ENCODE data around the gene CASK.
"Not testable (repeated sequence)": the region's sequence is repeated elsewhere in the genome, so short reads cannot be mapped to it uniquely, and the experiment has no call there.

CASK gene

GRCh38 chrX:41692162-41692749 lies 231.1 kb downstream of the CASK start:
- no peak for DNase-seq (ENCODE audit: low read depth)

- DNase-seq (ENCODE audit: low read depth): no peak
Measured at GRCh38 chrX:41689711-41690110, 233.6 kb downstream of the CASK start.

- DNase-seq (ENCODE audit: low read depth): no peak
Measured at GRCh38 chrX:41688835-41689234, 234.5 kb downstream of the CASK start, which contains the start of gene GPR34. Gene GPR34, plus strand, starts transcription at chrX:41688973. Its CDS starts 6,661 bp downstream, at chrX:41695634.

GRCh38 chrX:41688156-41688555 lies 235.2 kb downstream of the CASK start:
- DNase-seq (ENCODE audit: low read depth): no peak

- no peak for DNase-seq (ENCODE audit: low read depth)
Measured at GRCh38 chrX:41686788-41687187, 236.6 kb downstream of the CASK start.

- no peak for DNase-seq (ENCODE audit: low read depth)
Measured at GRCh38 chrX:41684940-41685339, 238.4 kb downstream of the CASK start.

GRCh38 chrX:41684138-41684537 lies 239.2 kb downstream of the CASK start:
- DNase-seq (ENCODE audit: low read depth): no peak

- DNase-seq (ENCODE audit: low read depth): no peak
Measured at GRCh38 chrX:41677183-41678060, 245.9 kb downstream of the CASK start.

GRCh38 chrX:41676361-41676760 lies 247.0 kb downstream of the CASK start:
- not testable (repeated sequence) for DNase-seq (ENCODE audit: low read depth)

- DNase-seq (ENCODE audit: low read depth): no peak
Measured at GRCh38 chrX:41672643-41673042, 250.7 kb downstream of the CASK start.

DNA sequence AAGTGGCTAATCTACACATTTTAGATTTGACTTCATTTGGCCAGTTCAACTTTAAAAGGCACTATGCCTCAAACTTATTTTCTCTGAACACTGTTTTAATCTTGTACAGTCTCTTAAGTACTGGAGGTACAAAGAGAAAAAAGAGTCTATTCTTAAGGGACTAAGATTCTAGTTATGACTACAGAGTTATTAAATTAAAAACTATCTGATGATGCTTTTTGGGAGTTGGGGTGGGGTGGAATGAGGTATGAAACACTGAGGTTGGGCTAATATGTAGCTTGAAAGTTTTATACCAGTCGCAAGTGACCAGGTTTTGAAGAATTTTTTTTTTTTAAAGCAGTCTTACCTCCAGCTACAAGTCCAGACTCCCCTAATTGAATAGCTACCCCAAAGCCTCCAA lies 252.3 kb downstream of the CASK start:
- DNase-seq (ENCODE audit: low read depth): no peak

- DNase-seq (ENCODE audit: low read depth): no peak
Measured at GRCh38 chrX:41670112-41670511, 253.2 kb downstream of the CASK start.

DNA sequence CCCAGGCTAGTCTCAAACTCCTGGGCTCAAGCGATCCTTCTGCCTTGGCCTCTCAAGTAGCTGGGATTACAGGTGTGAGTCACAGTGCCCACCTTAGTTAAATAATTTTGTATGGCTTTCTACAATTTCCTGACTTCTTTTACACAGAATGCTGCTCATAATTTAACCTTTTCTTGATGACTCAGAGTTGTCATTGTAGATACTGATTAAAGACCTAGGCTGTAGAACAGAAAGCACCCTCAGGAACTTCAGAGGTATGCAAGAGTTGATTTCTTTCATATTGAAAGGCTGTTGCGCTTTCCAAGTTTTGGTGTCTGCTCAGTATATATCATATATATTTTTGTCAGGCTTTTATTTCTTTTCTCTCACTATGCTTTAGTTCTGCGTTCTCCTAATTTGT lies 255.7 kb downstream of the CASK start:
- no peak for DNase-seq (ENCODE audit: low read depth)

DNA sequence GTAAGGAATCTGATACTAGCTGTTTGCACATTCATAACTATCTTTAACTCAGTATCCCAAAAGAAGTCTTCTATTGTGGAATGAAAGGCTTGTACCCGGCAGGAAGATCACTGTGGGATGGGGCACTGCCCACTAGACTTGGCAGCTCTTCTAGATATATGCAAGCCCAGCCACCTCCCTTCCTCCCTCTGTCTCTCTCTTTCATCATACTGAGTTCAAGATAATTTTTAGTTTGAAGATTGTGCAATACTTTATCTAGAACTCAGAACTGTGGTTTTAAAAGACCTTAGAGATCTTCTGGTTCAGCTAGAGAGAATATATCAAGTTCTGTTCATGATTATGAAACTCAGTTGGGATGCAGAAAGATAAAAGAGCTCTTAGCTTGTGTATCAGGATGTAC lies 257.1 kb downstream of the CASK start:
- DNase-seq (ENCODE audit: low read depth): no peak

GRCh38 chrX:41665686-41666085 lies 257.7 kb downstream of the CASK start:
- no peak for DNase-seq (ENCODE audit: low read depth)

GRCh38 chrX:41664908-41665307 lies 258.4 kb downstream of the CASK start:
- DNase-seq (ENCODE audit: low read depth): no peak

DNA sequence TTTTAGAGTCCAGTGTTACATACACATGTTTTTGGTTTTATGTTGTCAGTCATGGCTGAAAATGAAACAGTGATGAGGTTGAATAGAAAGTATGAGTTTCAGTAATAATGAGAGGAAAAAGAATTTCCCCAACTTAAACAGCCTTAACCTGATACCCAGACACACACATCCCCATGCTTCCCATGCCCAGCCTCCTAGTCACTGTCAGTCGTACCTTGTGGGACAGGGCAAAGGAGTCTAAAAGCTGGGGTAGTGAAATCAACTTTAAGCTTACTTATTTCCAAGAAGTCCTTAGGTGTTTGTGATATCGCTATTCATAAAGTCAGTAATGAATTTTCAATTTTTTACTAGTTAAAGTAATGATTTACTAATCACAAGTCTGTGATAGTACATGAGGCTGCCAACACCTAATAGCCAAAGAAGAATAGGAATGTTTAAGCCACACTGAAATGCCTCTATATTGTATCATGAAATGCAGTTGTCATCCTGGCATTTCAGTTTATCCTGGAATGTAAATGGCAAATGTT lies 258.9 kb downstream of the CASK start:
- no peak for DNase-seq (ENCODE audit: low read depth)

DNA sequence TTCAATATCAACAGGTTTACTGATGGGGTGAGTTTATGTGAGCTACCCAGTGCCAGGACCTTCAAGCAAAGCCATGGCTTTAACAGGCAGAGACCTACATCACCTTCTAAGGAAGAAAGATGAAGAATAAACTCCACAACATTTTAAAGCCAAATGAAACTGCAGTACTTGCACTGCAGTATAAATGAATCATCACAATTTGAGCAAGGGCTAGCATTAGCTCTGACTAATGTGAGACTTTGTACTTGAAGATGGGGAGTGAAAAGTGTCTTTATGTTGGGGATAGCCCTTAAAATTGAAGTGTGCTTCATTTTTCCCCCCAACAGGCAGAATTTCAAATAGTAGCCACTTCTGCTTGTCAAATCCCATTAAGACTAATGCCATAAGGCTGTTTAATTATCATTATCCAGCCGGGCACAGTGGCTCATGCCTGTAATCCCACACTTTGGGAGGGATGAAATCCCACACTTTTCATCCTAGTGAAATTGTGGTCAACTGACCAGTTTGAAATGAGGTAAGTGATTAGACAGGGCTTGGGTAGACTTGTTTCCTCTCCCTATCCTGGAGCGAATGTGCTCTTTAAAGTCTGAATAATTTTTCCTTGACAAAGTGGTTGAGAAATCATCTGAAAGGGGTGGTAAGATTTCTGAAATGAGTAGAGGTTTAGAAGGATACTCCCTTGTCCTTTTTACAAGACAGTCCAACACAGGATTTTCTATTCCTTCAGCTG lies 261.8 kb downstream of the CASK start:
- no peak for DNase-seq (ENCODE audit: low read depth)

DNA sequence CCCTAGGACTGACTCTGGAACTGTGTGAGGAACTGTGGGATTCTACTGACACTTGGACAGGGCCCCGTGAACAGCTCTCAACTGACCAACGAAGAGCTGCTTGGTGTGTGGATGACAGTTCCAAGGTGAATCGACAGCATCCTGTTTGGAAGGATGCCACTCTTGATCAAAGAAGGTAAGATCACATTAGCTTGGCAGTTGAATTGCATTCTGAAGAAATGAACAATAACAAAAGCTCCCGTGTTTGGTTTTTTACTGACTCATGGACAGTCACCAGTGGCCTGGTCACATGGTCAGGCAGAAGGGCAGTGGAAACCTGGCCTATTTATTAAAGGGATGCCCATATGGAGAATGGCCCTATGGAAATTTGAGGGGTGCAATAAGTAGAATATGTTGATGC lies 267.7 kb downstream of the CASK start:
- DNase-seq (ENCODE audit: low read depth): no peak

DNA sequence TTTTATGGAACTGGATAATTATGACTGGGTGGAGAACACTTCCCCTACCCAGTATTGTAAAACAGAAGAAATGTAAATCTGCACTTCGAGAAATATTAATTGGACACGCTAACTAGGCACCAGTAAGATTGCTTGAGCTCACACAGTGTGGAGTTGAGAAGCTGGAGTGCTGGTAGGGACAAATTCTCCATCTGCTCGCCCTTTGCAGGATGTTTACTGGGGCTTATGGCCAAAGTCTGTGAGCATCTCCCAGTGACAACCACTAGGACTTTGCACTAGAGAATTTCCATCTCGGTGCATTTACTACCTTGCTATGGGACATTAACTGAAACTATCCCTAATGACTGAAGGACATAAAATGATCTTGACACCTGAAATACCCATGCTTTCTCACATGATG lies 268.3 kb downstream of the CASK start:
- DNase-seq (ENCODE audit: low read depth): no peak

- DNase-seq (ENCODE audit: low read depth): no peak
Measured at GRCh38 chrX:41653125-41653524, 270.2 kb downstream of the CASK start.

GRCh38 chrX:41646201-41646600 lies 277.2 kb downstream of the CASK start:
- DNase-seq (ENCODE audit: low read depth): not testable (repeated sequence)

DNA sequence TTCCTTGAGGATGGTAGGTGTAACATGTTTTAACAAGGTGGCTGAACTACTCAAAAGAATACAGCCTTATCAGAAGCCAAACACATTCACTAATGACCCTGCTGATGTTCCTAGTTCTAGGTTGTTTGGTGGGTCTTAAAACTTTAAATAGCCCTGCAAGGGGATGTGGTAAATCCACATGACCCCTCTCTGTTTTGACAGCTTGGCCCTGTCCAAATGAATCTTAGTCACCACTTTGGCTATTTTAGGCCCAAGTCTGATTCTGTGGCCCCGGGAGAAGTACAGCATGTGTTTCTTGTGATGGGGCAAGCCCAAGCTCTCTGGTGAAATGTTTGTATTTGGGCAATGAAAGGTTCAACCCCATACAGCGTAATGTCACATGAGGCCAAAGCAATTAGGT lies 289.1 kb downstream of the CASK start:
- no peak for DNase-seq (ENCODE audit: low read depth)

Measured in stimulated activated CD8-positive, alpha-beta memory T cell treated with anti-CD3 and anti-CD28 coated beads, Interleukin-4, amount 100 ng/mL, for 24 hours (primary cell).